SK-N-SH treated with all-trans-retinoic acid at 6 μM for 48 hours (cell line): ENCODE measurements around the gene CEP78.

Experiments used
- ATAC-seq: fragments of 200-7000 bp; cut with Tn5 transposase; 3 replicates; pipeline ENCODE4 v1.9.1; 2020; ENCODE audit warnings: mild to moderate bottlenecking, moderate library complexity
- ARNTL ChIP-seq: fragments of 450-650 bp; formaldehyde crosslinking; IDR thresholded peaks from 2 replicates; pipeline ENCODE4 v1.5.0; 2020; ENCODE audit warnings: low read depth, mild to moderate bottlenecking, moderate library complexity, borderline replicate concordance
- BACH2 ChIP-seq: fragments of 250-450 bp; sonication (Bioruptor Pico); IDR thresholded peaks from 2 replicates; pipeline ENCODE4 v1.9.0; 2021; ENCODE audit warnings: mild to moderate bottlenecking, borderline replicate concordance
- CSDC2 ChIP-seq: fragments of 250-450 bp; sonication (Bioruptor Pico); IDR thresholded peaks from 2 replicates; pipeline ENCODE4 v1.5.0; 2020; ENCODE audit warnings: mild to moderate bottlenecking, moderate library complexity
- ESRRG ChIP-seq: fragments of 250-450 bp; sonication (Bioruptor Pico); IDR thresholded peaks from 2 replicates; pipeline ENCODE4 v1.6.1; 2021; ENCODE audit warnings: mild to moderate bottlenecking
- GLIS3 ChIP-seq: fragments of 250-450 bp; sonication (Bioruptor Pico); IDR thresholded peaks from 2 replicates; pipeline ENCODE4 v1.5.0; 2020; ENCODE audit warnings: mild to moderate bottlenecking, moderate library complexity
- ISL1 ChIP-seq: fragments of 250-450 bp; sonication (Bioruptor Pico); IDR thresholded peaks from 2 replicates; pipeline ENCODE4 v2.1.2; 2022; ENCODE audit warnings: mild to moderate bottlenecking, moderate library complexity
- OSR1 ChIP-seq: fragments of 250-450 bp; sonication (Bioruptor Pico); IDR thresholded peaks from 2 replicates; pipeline ENCODE4 v1.8.0; 2022; ENCODE audit warnings: moderate library complexity, mild to moderate bottlenecking, inconsistent platforms
- PPARA ChIP-seq: fragments of 250-450 bp; sonication (Bioruptor Pico); IDR thresholded peaks from 2 replicates; pipeline ENCODE4 v1.5.0; 2020; ENCODE audit warnings: mild to moderate bottlenecking, borderline replicate concordance
- RARB ChIP-seq: fragments of 250-450 bp; sonication (Bioruptor Pico); IDR thresholded peaks from 2 replicates; pipeline ENCODE4 v1.8.0; 2021; ENCODE audit warnings: mild to moderate bottlenecking, moderate library complexity
- SNAI2 ChIP-seq: fragments of 250-450 bp; sonication (Bioruptor Pico); IDR thresholded peaks from 2 replicates; pipeline ENCODE4 v1.5.0; 2020; ENCODE audit warnings: mild to moderate bottlenecking, moderate library complexity
- TCF4 ChIP-seq: fragments of 250-450 bp; sonication (Bioruptor Pico); IDR thresholded peaks from 2 replicates; pipeline ENCODE4 v1.8.0; 2021; ENCODE audit warnings: mild to moderate bottlenecking, moderate library complexity, borderline replicate concordance
- TSHZ2 ChIP-seq: fragments of 250-450 bp; sonication (Bioruptor Pico); IDR thresholded peaks from 2 replicates; pipeline ENCODE4 v1.5.0; 2020; ENCODE audit warnings: mild to moderate bottlenecking, moderate library complexity
- ZC3H10 ChIP-seq: fragments of 250-450 bp; sonication (Bioruptor Pico); IDR thresholded peaks from 2 replicates; pipeline ENCODE4 v1.5.1; 2021; ENCODE audit warnings: mild to moderate bottlenecking, moderate library complexity
- ZFP3 ChIP-seq: fragments of 250-450 bp; sonication (Bioruptor Pico); IDR thresholded peaks from 2 replicates; pipeline ENCODE4 v1.5.0; 2020; ENCODE audit warnings: mild to moderate bottlenecking, moderate library complexity
- ZNF565 ChIP-seq: fragments of 450-650 bp; formaldehyde crosslinking; conservative IDR thresholded peaks from 2 replicates; pipeline ENCODE4 v1.5.0; 2020; ENCODE audit warnings: low read depth, mild to moderate bottlenecking, moderate library complexity
- ZNF70 ChIP-seq: fragments of 450-650 bp; formaldehyde crosslinking; IDR thresholded peaks from 2 replicates; pipeline ENCODE4 v1.5.0; 2020; ENCODE audit warnings: mild to moderate bottlenecking, moderate library complexity
- ZNF8 ChIP-seq: fragments of 450-650 bp; formaldehyde crosslinking; IDR thresholded peaks from 2 replicates; pipeline ENCODE4 v1.5.0; 2020; ENCODE audit warnings: mild to moderate bottlenecking, moderate library complexity
- TF ChIP-seq, protein P1 (sequence below): fragments of 250-450 bp; sonication (Bioruptor Pico); IDR thresholded peaks from 2 replicates; pipeline ENCODE4 v1.8.0; 2020; ENCODE audit warnings: mild to moderate bottlenecking, moderate library complexity, borderline replicate concordance
- TF ChIP-seq, protein P2 (sequence below): fragments of 250-450 bp; sonication (Bioruptor Pico); IDR thresholded peaks from 2 replicates; pipeline ENCODE4 v1.8.0; 2021; ENCODE audit warnings: low read depth, mild to moderate bottlenecking, moderate library complexity, borderline replicate concordance
- TF ChIP-seq, protein P3 (sequence below): fragments of 250-450 bp; sonication (Bioruptor Pico); IDR thresholded peaks from 2 replicates; pipeline ENCODE4 v1.5.1; 2021; ENCODE audit warnings: mild to moderate bottlenecking, moderate library complexity

CEP78 gene

DNA sequence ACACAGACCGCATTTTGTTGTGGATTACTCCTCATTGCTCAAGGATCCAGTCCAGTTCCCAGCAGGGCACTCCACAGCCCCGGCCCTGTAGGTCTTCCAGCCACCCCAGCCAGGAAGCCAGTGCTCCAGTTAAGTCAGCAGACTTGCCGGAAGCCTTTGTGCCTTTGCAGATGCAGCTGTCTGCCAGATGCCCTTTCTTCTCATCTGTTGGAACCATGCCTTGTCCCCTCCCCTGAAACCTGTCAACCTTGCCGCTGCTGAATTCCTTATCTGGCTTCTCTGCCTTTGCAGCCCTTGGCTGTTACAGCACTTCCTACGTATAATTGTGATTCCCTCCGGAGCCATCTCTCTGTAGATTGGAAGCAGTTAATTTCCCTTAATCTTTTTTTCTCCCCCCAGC, 89.5 kb downstream of the CEP78 start:
- TF ChIP-seq BACH2 (CRISPR knock-in tag) (no peak), ZNF565 (no peak), CSDC2 (CRISPR knock-in tag) (no peak), PPARA (peak; percentile 44; the same call in 1 of the 2 replicates), TSHZ2 (CRISPR knock-in tag) (peak; percentile 85; the same call in 1 of the 2 replicates), TCF4 (CRISPR knock-in tag) (peak; percentile 98), SNAI2 (CRISPR knock-in tag) (peak; percentile 48; the same call in 1 of the 2 replicates), GLIS3 (CRISPR knock-in tag) (peak; percentile 57; the same call in 1 of the 2 replicates)
- peak; percentile 90 for ATAC-seq

GRCh38 chr9:78325846-78326360, 90.0 kb downstream of the CEP78 start:
- TF ChIP-seq ESRRG (CRISPR knock-in tag), result no peak
- no peak for TF ChIP-seq ZFP3 (CRISPR knock-in tag)
- no peak for TF ChIP-seq RARB (CRISPR knock-in tag)
- no peak for TF ChIP-seq PPARA
- TF ChIP-seq TCF4 (CRISPR knock-in tag), result no peak
- TF ChIP-seq, protein P1, sequence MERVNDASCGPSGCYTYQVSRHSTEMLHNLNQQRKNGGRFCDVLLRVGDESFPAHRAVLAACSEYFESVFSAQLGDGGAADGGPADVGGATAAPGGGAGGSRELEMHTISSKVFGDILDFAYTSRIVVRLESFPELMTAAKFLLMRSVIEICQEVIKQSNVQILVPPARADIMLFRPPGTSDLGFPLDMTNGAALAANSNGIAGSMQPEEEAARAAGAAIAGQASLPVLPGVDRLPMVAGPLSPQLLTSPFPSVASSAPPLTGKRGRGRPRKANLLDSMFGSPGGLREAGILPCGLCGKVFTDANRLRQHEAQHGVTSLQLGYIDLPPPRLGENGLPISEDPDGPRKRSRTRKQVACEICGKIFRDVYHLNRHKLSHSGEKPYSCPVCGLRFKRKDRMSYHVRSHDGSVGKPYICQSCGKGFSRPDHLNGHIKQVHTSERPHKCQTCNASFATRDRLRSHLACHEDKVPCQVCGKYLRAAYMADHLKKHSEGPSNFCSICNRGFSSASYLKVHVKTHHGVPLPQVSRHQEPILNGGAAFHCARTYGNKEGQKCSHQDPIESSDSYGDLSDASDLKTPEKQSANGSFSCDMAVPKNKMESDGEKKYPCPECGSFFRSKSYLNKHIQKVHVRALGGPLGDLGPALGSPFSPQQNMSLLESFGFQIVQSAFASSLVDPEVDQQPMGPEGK (CRISPR knock-in tag), result no peak
- TF ChIP-seq, protein P2, sequence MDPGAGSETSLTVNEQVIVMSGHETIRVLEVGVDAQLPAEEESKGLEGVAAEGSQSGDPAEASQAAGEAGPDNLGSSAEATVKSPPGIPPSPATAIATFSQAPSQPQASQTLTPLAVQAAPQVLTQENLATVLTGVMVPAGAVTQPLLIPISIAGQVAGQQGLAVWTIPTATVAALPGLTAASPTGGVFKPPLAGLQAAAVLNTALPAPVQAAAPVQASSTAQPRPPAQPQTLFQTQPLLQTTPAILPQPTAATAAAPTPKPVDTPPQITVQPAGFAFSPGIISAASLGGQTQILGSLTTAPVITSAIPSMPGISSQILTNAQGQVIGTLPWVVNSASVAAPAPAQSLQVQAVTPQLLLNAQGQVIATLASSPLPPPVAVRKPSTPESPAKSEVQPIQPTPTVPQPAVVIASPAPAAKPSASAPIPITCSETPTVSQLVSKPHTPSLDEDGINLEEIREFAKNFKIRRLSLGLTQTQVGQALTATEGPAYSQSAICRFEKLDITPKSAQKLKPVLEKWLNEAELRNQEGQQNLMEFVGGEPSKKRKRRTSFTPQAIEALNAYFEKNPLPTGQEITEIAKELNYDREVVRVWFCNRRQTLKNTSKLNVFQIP (CRISPR knock-in tag), result no peak
- no peak for TF ChIP-seq SNAI2 (CRISPR knock-in tag)
- TF ChIP-seq ARNTL (CRISPR knock-in tag), result no peak
- no peak for TF ChIP-seq ISL1
- TF ChIP-seq, protein P3, sequence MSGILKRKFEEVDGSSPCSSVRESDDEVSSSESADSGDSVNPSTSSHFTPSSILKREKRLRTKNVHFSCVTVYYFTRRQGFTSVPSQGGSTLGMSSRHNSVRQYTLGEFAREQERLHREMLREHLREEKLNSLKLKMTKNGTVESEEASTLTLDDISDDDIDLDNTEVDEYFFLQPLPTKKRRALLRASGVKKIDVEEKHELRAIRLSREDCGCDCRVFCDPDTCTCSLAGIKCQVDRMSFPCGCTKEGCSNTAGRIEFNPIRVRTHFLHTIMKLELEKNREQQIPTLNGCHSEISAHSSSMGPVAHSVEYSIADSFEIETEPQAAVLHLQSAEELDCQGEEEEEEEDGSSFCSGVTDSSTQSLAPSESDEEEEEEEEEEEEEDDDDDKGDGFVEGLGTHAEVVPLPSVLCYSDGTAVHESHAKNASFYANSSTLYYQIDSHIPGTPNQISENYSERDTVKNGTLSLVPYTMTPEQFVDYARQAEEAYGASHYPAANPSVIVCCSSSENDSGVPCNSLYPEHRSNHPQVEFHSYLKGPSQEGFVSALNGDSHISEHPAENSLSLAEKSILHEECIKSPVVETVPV, result no peak
- TF ChIP-seq BACH2 (CRISPR knock-in tag), result no peak
- TF ChIP-seq, all 23 proteins: peak for 0
- ATAC-seq, result no peak

DNA sequence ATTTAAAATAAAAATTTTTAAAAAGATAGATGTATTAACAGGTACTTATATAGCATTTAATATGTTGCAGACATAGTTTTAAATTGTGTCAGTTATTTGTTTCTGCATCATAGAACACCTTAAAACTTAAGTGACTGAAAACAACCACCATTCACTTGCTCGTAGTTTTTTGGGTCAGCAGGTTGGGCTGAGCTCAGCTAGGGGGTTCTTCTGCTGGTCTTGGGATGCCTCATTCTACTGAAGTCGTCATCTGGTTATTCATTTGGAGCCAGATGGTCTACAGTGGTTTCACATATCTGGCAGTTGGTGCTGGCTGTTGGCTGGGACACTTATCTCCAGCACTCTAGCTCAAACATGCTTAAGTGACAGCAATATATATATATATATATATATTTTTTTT, 90.7 kb downstream of the CEP78 start:
- no peak for ATAC-seq
- no peak for TF ChIP-seq ZC3H10 (CRISPR knock-in tag)
- TF ChIP-seq OSR1 (CRISPR knock-in tag), result no peak
- no peak for TF ChIP-seq TCF4 (CRISPR knock-in tag)
- no peak for TF ChIP-seq TSHZ2 (CRISPR knock-in tag)
- TF ChIP-seq ZNF565, result no peak
- TF ChIP-seq GLIS3 (CRISPR knock-in tag), result no peak
- TF ChIP-seq, protein P1 (CRISPR knock-in tag), result no peak
- no peak for TF ChIP-seq ISL1
- no peak for TF ChIP-seq SNAI2 (CRISPR knock-in tag)
- TF ChIP-seq ARNTL (CRISPR knock-in tag), result no peak
- TF ChIP-seq ZNF8 (CRISPR knock-in tag), result no peak
- TF ChIP-seq, protein P2 (CRISPR knock-in tag), result no peak
- no peak for TF ChIP-seq ZNF70 (CRISPR knock-in tag)
- no peak for TF ChIP-seq ZFP3 (CRISPR knock-in tag)
